Activated CD4-positive, alpha-beta T cell treated with anti-CD3 and anti-CD28 coated beads for 24 hours (primary cell): ENCODE results near the gene FAM78B.

Source experiments
- DNase-seq, 2 donors: peaks; one replicate each; pipeline ENCODE4 v3.0.0-alpha.2; 2020; ENCODE audit warnings: low read depth in 2 of 2

The FAM78B gene

DNA sequence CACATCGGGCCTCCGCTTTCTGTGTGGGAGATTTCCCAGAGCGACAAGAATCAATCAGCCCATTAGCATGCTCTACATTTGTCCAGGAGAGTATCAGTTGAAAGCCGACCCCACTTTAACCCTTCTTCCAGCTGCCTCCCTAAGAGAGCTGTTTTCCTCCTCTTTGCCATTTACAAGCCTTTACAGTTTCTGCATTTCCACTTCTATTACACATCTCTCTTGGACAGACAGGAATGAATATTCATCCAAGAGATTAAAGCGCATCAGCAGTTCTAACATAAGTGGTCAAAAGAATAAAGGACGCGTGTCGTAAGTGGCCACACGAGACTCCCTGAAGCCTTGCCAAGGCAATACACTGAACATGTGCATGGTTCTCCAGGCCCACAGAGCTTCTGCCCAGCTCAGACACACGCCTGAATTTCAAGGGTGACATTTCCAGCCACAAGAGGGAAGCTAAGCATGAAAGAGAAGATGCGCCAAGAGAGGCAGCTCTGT is 47.3 kb downstream of the FAM78B start:
- no peak for DNase-seq

DNA sequence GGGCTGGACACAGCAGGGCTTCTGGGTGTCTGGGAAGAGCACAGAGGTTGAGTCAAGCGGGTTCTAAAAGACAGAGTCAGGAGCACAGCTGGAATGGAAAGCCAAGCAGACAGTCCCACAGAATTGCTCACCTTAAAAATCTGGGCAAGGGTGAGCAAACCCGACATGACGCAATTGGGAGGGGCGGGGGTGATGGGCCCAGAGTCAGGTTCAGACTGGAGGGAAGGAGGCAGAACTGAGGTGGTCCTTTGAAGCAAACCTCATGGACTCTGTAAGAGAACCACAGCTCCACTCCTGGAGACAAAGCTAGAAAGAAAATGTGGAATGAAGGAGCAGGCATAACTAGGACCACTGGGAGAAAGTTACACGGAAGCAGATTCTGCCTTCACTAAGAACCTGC is 49.0 kb downstream of the FAM78B start:
- DNase-seq = no peak

DNA sequence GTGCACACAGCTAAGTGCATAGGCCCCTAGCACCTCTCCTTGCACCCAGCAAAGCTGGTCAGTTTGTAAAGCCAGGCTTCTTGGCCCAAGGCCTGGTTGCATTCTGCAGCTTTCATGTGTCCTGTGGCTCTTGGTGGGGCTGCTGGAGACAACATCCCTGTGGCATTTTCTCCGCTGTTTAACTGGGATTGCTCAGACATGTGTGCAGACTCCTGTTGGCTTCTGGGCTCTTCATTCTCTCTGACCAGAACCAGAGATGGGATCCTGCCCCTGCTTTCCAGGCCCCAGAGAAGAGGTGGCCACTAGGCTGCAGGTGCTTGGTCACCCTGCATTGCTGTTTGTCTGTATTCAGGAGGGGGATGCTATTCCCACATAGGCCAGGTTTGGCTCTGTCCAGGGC is 50.8 kb downstream of the FAM78B start:
- no peak for DNase-seq

DNA sequence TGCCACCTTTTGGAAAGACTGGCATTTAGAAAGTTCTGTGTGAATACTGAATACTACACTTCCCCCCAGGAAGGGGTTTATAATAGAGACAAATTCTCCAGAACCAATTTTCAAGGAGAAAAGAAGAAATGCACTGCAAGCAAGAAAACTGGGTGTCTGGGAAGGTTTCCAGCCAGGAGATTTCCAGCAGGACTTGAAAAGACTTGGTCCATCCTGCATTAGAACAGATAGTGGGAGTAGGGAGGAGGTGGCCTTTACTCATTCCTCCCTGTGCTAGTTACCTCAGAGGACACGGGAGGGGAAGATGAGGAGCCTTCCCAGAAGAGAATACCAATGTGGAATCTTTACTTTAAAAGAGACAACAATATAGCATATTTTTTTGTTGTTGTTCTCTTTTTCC is 52.4 kb downstream of the FAM78B start:
- DNase-seq = no peak

DNA sequence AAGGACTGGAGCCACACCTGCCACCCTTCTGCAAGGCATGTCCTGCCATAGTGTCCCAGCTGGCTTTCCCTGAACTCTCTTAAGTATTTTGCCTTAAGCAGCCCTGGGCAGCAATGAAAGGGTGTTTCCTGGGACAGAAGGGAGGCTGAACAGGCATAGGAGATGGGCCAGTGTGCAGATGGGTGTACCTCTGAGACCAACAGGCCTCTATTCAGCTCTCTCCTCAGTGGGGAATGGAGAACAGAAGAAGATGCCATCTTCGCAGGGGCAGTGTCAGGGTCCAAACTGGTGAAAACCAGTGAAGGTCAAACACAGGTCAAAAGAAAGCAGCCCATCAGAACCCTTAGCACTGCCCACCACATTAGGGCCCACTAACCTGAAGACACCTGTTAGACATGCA is 53.2 kb downstream of the FAM78B start:
- no peak for DNase-seq

DNA sequence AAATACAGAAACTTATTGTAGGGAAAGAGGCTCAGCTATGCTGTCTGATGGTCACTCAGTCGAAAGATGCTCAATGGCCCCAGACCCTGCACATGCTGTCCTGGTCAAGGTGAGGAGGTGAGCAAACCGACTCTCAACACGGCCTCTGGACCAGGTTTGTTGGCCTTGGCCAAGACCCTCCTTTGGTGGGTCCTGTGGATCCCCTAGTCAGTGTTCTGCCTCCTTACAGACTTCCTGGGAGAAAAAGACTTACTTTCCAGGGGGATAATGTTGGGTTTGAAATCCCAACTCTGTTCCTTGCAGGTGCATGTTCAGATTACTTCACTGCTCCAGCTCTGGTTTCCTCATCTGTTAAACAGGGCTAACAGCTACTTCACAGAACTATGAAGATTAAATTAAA is 53.8 kb downstream of the FAM78B start:
- no peak for DNase-seq

DNA sequence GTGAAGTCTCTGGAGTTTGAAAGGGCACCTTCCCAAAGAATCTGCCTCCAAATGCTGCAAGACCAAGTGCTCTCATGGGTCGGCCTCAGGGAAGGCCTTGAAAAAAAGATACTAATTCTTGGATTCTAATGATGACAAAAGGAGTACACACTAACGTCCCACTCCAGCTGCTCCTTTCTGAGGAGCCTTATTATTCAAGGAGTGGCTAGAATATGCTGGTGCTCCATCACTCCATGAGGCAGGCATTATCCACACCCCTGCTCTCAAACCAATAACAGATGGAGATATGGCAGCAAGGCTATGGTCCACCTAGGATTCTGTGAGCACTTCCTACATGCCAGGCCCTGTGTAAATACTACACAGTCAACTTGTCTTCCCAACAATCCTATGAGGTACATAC is 54.4 kb downstream of the FAM78B start:
- no peak for DNase-seq

DNA sequence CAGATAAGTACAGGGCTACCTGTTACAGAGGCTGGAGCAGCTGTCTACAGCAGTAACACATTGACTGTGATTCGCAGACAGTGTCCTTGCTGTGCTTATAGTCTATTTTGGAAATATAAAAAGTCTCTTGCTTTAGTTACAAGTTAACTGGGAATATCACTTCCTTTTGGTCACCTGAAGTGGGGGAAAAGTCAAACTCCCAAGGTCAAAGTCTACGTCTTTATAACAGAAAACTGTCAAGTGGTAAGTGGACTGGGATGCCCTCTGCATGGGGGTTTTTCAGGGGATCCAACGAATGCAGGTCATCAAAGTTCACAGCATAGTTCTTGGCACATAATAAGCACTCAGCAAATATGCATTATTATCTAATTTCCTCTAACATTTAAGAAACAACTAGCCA is 55.4 kb downstream of the FAM78B start:
- DNase-seq = no peak

DNA sequence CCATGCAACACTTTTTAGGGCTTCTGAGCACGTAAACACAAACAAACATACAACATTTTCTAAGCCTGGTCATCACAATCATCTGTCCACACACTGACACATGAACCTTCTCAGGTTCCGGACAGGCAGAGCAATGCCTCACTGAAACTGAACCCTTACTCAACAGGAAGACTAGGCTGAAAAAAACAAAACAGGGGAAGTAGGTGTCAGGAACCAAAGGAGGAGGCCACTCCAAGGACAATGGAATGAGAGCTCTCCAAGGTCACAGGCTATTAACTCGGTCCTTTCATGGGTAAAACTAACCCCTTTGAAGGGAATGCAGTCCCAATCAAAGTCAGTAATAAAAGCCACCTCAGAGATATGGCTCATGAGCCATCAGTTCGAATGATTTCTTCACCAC is 76.6 kb downstream of the FAM78B start:
- DNase-seq = no peak

DNA sequence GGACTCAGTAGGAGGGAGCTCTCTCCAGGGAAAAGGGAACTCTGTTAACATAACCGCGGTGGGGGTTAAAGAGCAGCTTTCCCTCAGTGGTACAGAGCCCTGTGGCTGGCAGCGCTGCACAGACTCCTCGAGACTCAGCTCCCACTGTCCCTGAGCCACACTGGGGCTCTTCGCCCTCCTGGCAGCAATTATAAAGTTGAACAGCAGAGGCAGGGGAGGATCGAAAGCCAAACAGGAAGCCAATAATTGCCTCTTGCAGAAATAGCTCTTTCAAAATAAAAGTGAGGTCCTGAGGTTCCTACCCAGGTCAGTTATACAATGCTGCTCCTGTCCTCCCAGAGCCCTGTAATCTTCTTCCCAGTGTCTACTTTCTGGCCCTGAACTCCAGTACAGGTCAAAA is 77.0 kb downstream of the FAM78B start:
- DNase-seq = no peak

DNA sequence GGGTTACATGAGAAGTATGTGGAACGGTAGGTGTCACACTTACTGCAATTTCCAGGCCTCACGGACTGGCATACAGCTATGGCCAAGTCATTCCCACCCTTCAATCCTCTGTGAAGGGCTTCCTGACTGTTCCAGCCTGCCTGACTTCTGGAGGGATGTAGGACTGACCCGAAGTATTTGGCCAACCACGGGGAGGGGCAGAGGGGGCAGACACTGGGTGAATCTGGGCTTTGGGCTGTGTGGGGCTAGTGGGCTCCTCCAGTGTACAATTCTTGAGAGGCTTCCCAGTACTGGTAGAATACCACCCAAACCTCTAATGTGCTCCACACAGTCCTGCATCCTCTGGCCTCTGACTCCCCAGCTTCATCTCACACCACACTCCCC is 78.2 kb downstream of the FAM78B start:
- no peak for DNase-seq

DNA sequence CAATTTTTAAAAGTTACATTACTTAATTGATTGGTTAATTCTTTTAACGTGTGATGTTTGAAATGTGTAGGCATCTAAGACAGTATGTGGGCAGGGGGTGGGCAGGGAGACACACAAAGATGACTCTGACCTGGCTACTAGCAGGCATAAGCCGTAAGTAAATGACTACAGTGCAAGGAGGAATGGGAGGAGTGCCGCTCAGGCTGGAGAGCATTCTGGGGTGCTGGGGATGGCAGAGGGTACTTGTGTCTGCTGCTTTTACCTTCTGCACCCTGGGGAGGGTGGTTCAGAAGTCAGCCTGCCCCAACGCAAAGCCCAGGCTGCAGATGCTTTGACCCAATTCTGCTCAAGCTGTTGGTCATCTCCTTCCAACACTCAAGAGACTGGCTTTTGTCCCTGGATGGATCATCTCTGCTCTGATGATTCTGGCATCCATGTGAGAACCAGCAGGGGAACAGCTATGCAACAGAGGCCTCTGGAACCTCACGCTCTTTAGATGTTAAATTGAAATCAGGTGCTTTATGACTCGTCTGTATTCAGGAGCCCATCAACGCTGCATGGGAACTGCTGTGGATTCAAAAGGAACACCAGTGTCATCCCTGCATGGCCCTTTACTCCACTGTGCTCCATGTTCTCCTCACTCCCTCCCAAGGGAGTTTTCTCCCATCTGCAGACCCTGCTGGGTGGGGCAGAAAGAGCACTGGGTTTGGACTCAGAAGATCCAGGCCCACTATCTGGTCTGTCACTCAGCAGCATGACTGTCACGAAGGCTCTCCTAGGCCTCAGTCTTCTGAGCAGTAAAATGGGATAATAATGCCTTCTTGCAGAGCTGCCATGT is 78.8 kb downstream of the FAM78B start:
- DNase-seq = no peak

DNA sequence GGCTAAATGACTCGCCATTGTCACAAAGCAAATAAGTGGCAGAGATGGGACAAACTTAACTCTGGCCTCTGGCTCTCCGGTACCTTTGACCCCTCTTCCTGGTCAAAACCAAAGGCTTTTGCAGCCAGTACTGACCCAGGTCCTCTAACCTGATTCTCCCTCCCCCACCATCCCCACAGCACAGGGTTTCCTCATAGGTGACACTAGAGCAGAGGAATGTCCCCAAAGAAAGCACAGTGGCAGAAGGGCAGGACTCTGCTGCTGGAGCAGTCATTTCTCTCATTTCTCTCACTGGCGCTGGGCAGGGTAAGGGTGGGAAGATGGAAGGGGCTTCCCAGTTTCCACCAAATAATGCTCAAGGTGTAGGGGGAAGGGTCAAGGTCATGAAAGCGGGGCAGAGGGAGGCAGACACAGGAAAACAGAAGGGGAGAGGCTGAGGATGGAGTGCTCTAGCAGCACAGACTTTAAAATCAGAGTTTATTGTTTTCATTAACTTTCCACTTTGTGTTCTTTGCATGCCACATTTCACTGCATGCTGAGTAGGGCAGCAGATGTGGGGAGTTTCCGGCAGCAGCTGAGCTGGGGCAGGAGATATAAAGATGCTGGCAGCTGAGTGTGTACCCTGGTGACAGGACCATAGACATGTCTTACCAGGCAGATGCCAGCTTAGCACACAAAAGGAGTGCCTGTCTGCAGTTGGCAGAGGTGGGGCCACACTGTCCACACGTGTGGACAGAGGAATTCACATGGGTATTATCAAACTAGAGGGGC is 80.5 kb downstream of the FAM78B start:
- no peak for DNase-seq

DNA sequence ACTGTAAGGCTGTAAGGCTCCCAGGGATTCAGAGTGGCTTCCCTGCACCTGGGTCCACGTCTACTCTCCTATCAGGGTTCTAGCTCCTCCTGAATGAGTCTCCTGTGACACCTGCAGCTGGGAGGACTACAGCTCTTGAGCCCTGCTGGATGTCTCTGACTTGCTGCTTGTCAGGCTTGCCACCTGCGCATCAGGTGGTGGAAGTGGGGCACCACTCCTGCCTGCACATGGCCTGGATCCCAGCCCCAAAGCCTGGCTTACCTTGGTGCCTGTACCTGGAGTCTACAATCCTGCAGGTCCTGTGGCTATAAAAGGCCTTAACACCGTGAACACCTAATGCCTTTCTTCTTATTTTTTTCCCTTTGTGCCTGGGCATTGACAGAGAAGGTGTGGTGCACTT is 82.2 kb downstream of the FAM78B start:
- no peak for DNase-seq

DNA sequence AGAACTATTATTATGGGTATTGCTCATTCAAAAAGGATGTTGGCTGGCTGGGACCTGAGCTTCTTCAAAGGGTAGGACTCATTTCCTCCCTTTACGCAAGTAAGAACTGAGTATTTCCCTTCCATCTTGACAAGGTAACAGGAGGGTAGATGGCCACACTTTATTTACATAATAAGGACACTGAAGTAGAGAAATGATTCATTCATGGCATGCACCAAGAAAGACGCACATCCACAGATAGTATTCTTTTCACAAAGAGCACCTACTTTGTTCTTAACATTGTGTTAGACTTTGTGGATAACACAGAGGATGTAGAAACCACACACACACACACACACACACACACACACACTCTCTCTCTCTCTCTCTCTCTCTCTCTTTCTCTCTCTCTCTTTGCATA is 82.9 kb downstream of the FAM78B start:
- no peak for DNase-seq

DNA sequence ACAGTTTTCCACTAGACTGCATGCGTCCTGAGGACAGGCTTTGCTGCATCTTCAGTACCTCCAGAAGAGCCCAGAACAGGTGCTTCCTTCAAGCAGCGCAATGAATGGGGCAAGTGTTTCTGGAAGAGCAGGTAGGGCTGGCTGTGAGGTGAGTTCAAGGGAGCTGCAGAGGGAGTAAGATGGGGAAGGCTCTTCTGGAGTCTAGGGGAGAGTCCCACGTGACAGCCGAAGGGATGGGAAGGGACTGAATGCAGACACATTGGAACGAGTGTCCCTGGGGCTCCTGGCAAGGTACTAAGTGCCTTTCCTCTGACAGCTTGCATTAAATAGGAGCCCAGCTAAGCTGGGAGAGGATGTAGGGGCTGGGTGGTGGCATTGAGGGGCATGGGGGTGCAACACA is 84.2 kb downstream of the FAM78B start:
- DNase-seq = no peak

DNA sequence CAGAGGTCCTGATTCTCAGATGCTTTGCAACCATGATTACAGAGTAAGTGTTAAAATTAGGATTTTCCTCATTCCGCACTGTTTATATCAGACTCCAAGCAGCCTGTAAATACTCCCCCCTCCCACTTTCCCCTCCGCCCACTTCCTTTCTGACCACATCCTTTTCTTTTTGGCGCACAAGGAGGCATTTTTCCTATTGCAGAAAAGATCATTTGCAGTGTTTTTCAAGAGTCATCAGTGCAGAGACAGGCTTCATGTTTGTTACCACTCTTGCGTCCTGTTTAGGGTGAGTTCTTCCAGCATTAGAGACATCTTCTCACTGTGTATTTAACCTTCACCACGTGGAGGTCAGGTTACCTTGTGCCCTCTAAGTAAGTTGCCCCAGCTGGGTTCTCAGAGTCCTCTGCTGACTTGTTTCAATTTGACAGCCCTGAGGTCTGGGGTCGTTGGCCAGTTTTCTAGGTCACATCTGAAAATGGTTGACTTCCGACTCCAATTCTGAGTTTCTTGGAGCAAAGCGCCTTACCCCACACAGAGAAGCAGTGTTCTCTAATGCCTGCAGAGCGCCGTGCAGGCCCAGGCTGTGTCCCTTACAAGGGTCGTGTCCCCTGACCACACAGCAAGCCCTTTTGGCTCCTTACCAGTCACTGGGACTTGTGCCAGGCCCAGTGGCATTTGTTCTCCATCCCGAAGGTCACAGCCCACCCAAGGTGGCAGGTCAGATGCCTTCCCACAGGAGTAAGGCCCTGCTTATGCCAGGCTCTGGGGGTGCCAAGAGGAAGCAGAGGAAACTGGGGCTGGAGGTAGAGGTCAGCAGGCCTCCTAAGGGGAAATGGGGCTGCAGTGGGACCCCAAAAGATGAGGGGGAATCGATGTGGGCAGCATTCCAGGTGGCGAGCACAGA is 85.6 kb downstream of the FAM78B start:
- DNase-seq = no peak

DNA sequence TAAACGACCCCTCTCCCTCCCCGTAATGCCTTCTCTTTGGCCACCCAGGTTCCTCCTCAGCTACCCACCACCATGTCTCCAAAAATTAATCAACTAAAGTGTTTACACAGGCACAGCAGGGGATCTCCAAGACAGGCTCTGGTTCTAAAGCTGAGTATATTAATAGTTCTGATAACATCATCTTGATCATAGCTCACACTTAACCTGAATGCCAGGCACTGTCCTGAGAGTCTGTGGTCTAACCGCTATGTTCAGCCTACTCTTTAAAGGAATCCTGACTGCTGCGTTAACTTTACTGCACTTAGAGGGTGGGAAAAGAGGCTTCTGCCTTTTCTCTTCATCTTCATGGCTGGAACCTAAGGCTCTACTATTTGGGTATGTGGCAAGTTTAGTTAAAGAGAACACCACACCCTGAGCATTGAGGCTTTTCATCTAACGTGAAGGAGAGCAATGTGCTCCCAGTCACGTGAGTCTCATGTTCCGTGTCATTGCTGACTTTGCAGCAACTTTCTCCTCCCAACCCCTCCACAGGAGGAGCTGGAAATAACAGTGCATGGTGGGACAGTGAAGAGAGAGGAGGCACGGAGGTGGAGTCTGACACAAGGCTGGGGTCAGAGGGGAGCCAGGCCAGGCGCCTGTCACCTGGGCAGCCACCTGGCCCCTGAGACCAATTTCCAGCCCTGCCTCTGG is 86.4 kb downstream of the FAM78B start:
- DNase-seq = no peak

DNA sequence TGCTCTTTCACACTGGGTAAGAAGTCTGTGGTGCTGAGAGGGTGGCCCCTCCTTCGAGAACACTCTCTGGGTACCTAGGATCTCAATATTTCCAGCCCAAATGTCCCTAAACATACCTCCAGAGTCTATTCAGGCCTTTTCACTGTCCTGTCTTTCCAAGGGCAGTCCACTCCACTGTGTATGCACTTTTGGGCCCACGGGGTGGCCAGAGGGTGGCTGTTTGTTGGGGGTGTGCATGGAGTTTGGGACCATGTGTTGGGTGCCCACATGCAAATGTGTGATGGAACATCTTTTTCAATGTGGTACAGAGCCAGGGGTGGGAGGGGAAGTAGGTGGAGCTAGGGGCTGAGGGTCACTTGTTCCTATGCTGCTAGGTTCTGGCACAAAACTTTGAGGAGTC is 87.5 kb downstream of the FAM78B start:
- DNase-seq = no peak

DNA sequence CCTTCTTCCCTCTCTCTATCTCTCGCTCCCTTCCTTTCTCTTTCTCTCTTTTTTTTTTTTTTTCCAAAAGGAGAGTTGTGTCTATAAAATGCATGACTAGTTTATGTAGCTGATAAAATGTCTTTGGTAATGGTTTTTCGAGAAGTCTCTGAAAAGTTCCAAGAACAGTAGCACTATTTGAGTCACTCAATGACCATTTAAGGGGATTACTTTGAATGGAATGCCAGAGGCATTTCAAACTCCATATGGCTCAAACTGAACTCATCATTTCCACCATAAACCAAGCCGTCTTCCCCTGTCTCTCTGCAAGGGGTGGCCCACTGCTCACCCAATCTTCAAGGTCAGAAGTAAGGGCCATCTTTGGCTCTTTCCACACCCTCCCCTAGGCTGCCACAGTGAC is 93.3 kb downstream of the FAM78B start:
- no peak for DNase-seq

DNA sequence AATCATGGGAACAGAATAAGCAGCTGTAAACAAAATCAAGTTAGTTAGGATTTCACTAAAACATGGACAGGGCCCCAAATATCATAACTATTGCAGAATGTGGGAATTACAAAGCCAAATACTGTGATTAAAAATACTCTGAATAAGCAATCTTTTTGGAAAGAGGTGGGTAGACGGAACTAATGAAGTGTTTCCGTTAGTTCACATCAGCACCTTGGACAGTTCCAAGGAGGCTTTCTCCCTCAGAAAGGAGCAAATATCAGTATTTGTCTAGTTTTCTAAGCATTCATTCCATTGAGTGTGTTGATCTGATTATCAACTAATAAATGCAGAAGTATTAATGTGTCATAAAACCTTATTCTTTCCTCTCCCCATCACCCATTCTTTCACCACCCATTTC is 97.4 kb downstream of the FAM78B start:
- DNase-seq = no peak

DNA sequence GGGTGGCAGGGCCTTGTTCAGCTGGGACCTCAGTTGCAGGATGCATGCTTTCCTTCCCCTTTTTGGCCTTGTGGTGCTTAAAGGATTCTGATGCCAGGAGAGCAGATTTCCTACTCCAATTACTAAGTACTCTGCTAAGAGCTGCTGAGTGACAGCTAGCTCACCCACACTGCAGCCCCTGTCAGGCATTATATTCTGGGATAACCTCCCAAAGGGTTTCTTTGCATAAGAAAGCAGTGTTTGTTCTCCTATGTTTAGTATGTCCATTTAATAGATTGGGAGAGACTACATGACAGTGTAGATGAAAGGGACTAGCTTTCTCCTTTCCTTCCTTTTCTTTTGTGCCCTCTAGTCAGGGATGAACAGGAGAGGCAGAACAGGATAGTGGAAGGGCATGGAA is 100.7 kb downstream of the FAM78B start:
- no peak for DNase-seq
